HEK293 (cell line): Measurements from ENCODE around the gene COX6A2.

ENCODE experiments used
- CTCF ChIA-PET: fragments of 350-600 bp; formaldehyde crosslinking; extraction: SDS; loops from one replicate; lab custom pipeline; 2021; ENCODE audit warnings: antibody characterized with exemption; lab: Yijun Ruan, JAX
- POLR2A ChIA-PET: fragments of 300-600 bp; formaldehyde crosslinking; extraction: SDS; loops from one replicate; lab custom pipeline; 2020; ENCODE audit warnings: antibody characterized with exemption, inconsistent platforms; lab: Yijun Ruan, JAX
- H3K27ac ChIP-seq: fragments of 200-500 bp; sonication (Bioruptor generic); 2 replicates; pipeline ENCODE4 v1.5.1; 2014; ENCODE audit warnings: low read depth, low read length, control low read depth, inconsistent platforms; ENCODE audit errors: extremely low read depth
- H3K36me3 ChIP-seq, 2 experiments: fragments of 200-500 bp in 1 of 2; sonication (Bioruptor generic) in 1 of 2; 1 replicate in 1 of 2; 2 replicates in 1 of 2; pipeline ENCODE4 v1.5.1; 2014 to 2017; ENCODE audit warnings: inconsistent platforms in 2 of 2, low read length in 2 of 2; ENCODE audit not compliant: control insufficient read depth in 2 of 2, insufficient read depth in 1 of 2
- H3K4me1 ChIP-seq: fragments of 200-500 bp; sonication (Bioruptor generic); 2 replicates; pipeline ENCODE4 v1.5.1; 2014; ENCODE audit warnings: mild to moderate bottlenecking, low read length, inconsistent platforms; ENCODE audit not compliant: control insufficient read depth, insufficient read depth
- H3K4me3 ChIP-seq: 2 replicates; pipeline ENCODE4 v1.5.1; 2011; ENCODE audit warnings: low read depth, mild to moderate bottlenecking, control low read depth, low read length, moderate library complexity
- H3K9me3 ChIP-seq: fragments of 200-500 bp; sonication (Bioruptor generic); 2 replicates; pipeline ENCODE4 v1.5.1; 2014; ENCODE audit warnings: low read depth, low read length, inconsistent platforms; ENCODE audit not compliant: control insufficient read depth, insufficient read depth
- BCL11B ChIP-seq: fragments of 450-650 bp; formaldehyde crosslinking; IDR thresholded peaks from 2 replicates; pipeline ENCODE4 v1.5.1; 2016; ENCODE audit warnings: low read depth, missing biosample characterization, missing genetic modification characterization
- EGR2 ChIP-seq: fragments of 450-650 bp; formaldehyde crosslinking; IDR thresholded peaks from 2 replicates; pipeline ENCODE4 v1.5.1; 2016; ENCODE audit warnings: low read depth, missing biosample characterization, missing genetic modification characterization
- GLIS1 ChIP-seq: fragments of 450-650 bp; formaldehyde crosslinking; IDR thresholded peaks from 2 replicates; pipeline ENCODE4 v1.5.1; 2016; ENCODE audit warnings: missing biosample characterization, missing genetic modification characterization
- GLIS2 ChIP-seq: fragments of 450-650 bp; formaldehyde crosslinking; IDR thresholded peaks from 2 replicates; pipeline ENCODE4 v1.5.1; 2016; ENCODE audit warnings: missing biosample characterization, missing genetic modification characterization
- KLF7 ChIP-seq: fragments of 450-650 bp; formaldehyde crosslinking; IDR thresholded peaks from 2 replicates; pipeline ENCODE4 v1.5.1; 2016; ENCODE audit warnings: missing biosample characterization, missing genetic modification characterization, borderline replicate concordance
- SCRT1 ChIP-seq: fragments of 450-650 bp; formaldehyde crosslinking; IDR thresholded peaks from 2 replicates; pipeline ENCODE4 v1.5.1; 2016; ENCODE audit warnings: missing biosample characterization, missing genetic modification characterization, borderline replicate concordance
- WT1 ChIP-seq: fragments of 450-650 bp; formaldehyde crosslinking; IDR thresholded peaks from 2 replicates; pipeline ENCODE4 v1.5.1; 2016; ENCODE audit warnings: missing biosample characterization, missing genetic modification characterization
- ZBTB20 ChIP-seq: fragments of 450-650 bp; formaldehyde crosslinking; IDR thresholded peaks from 2 replicates; pipeline ENCODE4 v1.5.1; 2016; ENCODE audit warnings: missing biosample characterization, missing genetic modification characterization
- ZFHX2 ChIP-seq: fragments of 450-650 bp; formaldehyde crosslinking; conservative IDR thresholded peaks from 2 replicates; pipeline ENCODE4 v1.5.1; 2016; ENCODE audit warnings: missing biosample characterization, missing genetic modification characterization
- ZNF223 ChIP-seq: fragments of 450-650 bp; formaldehyde crosslinking; IDR thresholded peaks from 2 replicates; pipeline ENCODE4 v1.5.1; 2016; ENCODE audit warnings: missing biosample characterization, missing genetic modification characterization
- ZNF350 ChIP-seq: fragments of 450-650 bp; formaldehyde crosslinking; IDR thresholded peaks from 2 replicates; pipeline ENCODE4 v1.5.0; 2017; ENCODE audit warnings: missing biosample characterization, mild to moderate bottlenecking, missing genetic modification characterization
- TF ChIP-seq, protein P1 (sequence below): fragments of 450-650 bp; formaldehyde crosslinking; conservative IDR thresholded peaks from 2 replicates; pipeline ENCODE4 v1.5.1; 2016; ENCODE audit warnings: low read depth, missing biosample characterization, missing genetic modification characterization
- TF ChIP-seq, protein P2 (sequence below): fragments of 450-650 bp; formaldehyde crosslinking; IDR thresholded peaks from 2 replicates; pipeline ENCODE4 v1.5.1; 2016; ENCODE audit warnings: missing biosample characterization, missing genetic modification characterization

The COX6A2 gene

GRCh38 chr16:31404353-31405064 lies 23.7 kb downstream of the COX6A2 start (continued):
- TF ChIP-seq, protein P1, sequence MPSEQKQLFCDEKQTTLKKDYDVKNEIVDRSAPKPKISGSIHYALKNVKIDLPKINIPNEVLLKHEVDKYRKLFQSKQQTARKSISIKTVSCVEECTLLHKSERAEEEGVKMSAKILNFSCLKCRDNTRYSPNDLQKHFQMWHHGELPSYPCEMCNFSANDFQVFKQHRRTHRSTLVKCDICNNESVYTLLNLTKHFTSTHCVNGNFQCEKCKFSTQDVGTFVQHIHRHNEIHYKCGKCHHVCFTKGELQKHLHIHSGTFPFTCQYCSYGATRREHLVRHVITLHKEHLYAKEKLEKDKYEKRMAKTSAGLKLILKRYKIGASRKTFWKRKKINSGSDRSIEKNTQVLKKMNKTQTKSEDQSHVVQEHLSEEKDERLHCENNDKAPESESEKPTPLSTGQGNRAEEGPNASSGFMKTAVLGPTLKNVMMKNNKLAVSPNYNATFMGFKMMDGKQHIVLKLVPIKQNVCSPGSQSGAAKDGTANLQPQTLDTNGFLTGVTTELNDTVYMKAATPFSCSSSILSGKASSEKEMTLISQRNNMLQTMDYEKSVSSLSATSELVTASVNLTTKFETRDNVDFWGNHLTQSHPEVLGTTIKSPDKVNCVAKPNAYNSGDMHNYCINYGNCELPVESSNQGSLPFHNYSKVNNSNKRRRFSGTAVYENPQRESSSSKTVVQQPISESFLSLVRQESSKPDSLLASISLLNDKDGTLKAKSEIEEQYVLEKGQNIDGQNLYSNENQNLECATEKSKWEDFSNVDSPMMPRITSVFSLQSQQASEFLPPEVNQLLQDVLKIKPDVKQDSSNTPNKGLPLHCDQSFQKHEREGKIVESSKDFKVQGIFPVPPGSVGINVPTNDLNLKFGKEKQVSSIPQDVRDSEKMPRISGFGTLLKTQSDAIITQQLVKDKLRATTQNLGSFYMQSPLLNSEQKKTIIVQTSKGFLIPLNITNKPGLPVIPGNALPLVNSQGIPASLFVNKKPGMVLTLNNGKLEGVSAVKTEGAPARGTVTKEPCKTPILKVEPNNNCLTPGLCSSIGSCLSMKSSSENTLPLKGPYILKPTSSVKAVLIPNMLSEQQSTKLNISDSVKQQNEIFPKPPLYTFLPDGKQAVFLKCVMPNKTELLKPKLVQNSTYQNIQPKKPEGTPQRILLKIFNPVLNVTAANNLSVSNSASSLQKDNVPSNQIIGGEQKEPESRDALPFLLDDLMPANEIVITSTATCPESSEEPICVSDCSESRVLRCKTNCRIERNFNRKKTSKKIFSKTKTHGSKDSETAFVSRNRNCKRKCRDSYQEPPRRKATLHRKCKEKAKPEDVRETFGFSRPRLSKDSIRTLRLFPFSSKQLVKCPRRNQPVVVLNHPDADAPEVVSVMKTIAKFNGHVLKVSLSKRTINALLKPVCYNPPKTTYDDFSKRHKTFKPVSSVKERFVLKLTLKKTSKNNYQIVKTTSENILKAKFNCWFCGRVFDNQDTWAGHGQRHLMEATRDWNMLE: peak; percentile 93

GRCh38 chr16:31403590-31404352 lies 24.4 kb downstream of the COX6A2 start:
- TF ChIP-seq EGR2 (tag by site-specific recombination) (peak; percentile 62), GLIS2 (tag by site-specific recombination) (peak; percentile 15; the same call in 1 of the 2 replicates), ZFHX2 (peak; percentile 29; the same call in 1 of the 2 replicates), ZNF223 (tag by site-specific recombination) (no peak), ZBTB20 (tag by site-specific recombination) (peak; percentile 14; the same call in 1 of the 2 replicates)
- POLR2A ChIA-PET: no interaction called here
- Histone ChIP-seq H3K9me3 (no peaks in the 10 kb centered on the region), H3K4me3 (peak overlapping the region; percentile 6), H3K27ac (no peak overlapping the region; the same call in 1 of the 2 replicates), H3K36me3 (peaks cover 0 to 33% of the 10 kb centered on the region in 2 experiments; a peak in 1 of 3 replicates), H3K4me1 (no peaks in the 10 kb centered on the region)
- CTCF ChIA-PET: interaction anchor here (0.6 to 0.7 kb wide), 4 partner anchors 37 to 261 kb away, joined by 3 read pairs; no protein-coding TSS in a partner anchor

GRCh38 chr16:31402687-31403086 lies 25.5 kb downstream of the COX6A2 start:
- Histone ChIP-seq H3K4me3 (no peak overlapping the region), H3K9me3 (no peaks in the 10 kb centered on the region), H3K27ac (no peak overlapping the region), H3K4me1 (no peaks in the 10 kb centered on the region), H3K36me3 (peaks cover 0 to 36% of the 10 kb centered on the region in 2 experiments; a peak in 1 of 3 replicates)
- CTCF ChIA-PET: interaction anchor here (0.7 to 0.9 kb wide), 2 partner anchors 13 to 38 kb away, joined by 3 read pairs; no protein-coding TSS in a partner anchor
- POLR2A ChIA-PET: no interaction called here
- TF ChIP-seq, protein P2, sequence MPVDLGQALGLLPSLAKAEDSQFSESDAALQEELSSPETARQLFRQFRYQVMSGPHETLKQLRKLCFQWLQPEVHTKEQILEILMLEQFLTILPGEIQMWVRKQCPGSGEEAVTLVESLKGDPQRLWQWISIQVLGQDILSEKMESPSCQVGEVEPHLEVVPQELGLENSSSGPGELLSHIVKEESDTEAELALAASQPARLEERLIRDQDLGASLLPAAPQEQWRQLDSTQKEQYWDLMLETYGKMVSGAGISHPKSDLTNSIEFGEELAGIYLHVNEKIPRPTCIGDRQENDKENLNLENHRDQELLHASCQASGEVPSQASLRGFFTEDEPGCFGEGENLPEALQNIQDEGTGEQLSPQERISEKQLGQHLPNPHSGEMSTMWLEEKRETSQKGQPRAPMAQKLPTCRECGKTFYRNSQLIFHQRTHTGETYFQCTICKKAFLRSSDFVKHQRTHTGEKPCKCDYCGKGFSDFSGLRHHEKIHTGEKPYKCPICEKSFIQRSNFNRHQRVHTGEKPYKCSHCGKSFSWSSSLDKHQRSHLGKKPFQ (tag by site-specific recombination): no peak
- TF ChIP-seq BCL11B: no peak
- TF ChIP-seq KLF7 (tag by site-specific recombination): no peak
- no peak for TF ChIP-seq ZBTB20 (tag by site-specific recombination)
- no peak for TF ChIP-seq GLIS1 (tag by site-specific recombination)
- TF ChIP-seq WT1 (tag by site-specific recombination): no peak
- no peak for TF ChIP-seq ZNF350 (tag by site-specific recombination)
- no peak for TF ChIP-seq SCRT1 (tag by site-specific recombination)
